Central memory CD8-positive, alpha-beta T cell (primary cell): ENCODE measurements around the gene CTTNBP2.

Experiments
- ATAC-seq: fragments of 150-1000 bp; cut with Tn5 transposase; replicated peaks from 2 replicates; pipeline ENCODE4 v1.10.0; 2022; ENCODE audit warnings: mild to moderate bottlenecking, moderate FRiP score, moderate number of reproducible peaks; ENCODE audit not compliant: poor library complexity, severe bottlenecking; ENCODE audit errors: extremely low read depth
- DNase-seq, 2 donors: peaks; one replicate each; pipeline ENCODE4 v3.0.0; 2021; ENCODE audit warnings: low spot score in 2 of 2
- H3K27ac Mint-ChIP-seq: one replicate; pipeline ENCODE4 v1.8.0; 2022; ENCODE audit warnings: low read depth, mild to moderate bottlenecking, moderate library complexity, mixed read lengths
- H3K27me3 Mint-ChIP-seq: one replicate; pipeline ENCODE4 v1.8.0; 2022; ENCODE audit warnings: mixed read lengths
- H3K36me3 Mint-ChIP-seq: one replicate; pipeline ENCODE4 v1.8.0; 2022; ENCODE audit warnings: mild to moderate bottlenecking, moderate library complexity, mixed read lengths; ENCODE audit not compliant: insufficient read depth
- H3K4me1 Mint-ChIP-seq: one replicate; pipeline ENCODE4 v1.8.0; 2022; ENCODE audit warnings: mixed read lengths
- H3K4me3 Mint-ChIP-seq: one replicate; pipeline ENCODE4 v1.8.0; 2022; ENCODE audit warnings: mild to moderate bottlenecking, moderate library complexity, mixed read lengths
- H3K9me3 Mint-ChIP-seq: one replicate; pipeline ENCODE4 v1.8.0; 2022; ENCODE audit warnings: mixed read lengths

The CTTNBP2 gene

DNA sequence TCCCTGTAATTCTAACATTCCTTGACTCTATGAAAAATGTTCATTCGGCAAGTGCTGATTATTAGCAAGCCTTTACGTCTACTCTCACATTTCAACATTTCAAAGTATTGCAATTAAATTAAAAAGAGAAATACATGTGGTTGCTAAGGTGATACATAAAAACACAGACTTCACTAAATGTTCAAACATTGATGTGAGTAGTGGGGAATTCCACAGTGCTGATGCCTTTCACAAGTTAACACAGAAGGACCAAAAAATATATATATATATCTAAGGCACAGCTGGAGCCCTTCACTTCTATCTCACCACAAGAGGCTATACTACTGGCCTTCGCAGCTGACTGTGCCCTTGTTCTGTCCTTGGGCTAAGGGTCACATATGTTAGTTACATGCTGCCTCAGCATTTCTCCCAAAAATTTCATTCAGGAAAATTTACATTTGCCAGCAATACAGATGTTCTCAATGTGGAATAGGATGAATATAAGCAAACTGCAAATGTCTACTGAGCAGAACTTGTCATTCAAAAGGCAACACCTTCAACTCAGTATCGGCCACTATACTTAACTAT is 13.9 kb downstream of the CTTNBP2 start:
- H3K4me3 Mint-ChIP-seq: no peak overlapping the region
- H3K9me3 Mint-ChIP-seq: peaks cover 8% of the 10 kb centered on the region
- no peak overlapping the region for H3K27ac Mint-ChIP-seq
- no peak for ATAC-seq
- H3K36me3 Mint-ChIP-seq: no peaks in the 10 kb centered on the region
- no peaks in the 10 kb centered on the region for H3K27me3 Mint-ChIP-seq
- no peaks in the 10 kb centered on the region for H3K4me1 Mint-ChIP-seq
- no peak for DNase-seq

DNA sequence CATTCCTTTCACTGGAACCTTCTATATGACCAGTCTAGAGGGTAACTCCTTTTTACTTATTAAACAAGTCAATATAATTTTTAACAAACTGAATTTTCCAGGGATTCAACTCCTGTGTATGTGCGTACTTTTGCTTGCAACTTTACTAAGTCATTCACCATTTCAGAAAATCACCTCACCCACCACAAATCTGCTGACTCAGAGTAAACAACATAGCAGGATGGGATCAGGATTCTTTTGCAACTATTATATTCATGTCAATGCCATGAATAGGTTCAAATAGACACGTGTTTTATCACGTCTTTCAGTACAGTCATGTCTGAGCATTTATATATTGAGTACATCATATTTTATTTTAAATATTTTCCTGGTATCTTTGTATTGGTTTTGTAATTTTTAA is 14.5 kb downstream of the CTTNBP2 start:
- Mint-ChIP-seq H3K27ac (no peak overlapping the region), H3K27me3 (no peaks in the 10 kb centered on the region), H3K9me3 (peaks cover 8% of the 10 kb centered on the region), H3K4me3 (no peak overlapping the region), H3K36me3 (no peaks in the 10 kb centered on the region), H3K4me1 (no peaks in the 10 kb centered on the region)
- no peak for DNase-seq
- ATAC-seq: no peak

DNA sequence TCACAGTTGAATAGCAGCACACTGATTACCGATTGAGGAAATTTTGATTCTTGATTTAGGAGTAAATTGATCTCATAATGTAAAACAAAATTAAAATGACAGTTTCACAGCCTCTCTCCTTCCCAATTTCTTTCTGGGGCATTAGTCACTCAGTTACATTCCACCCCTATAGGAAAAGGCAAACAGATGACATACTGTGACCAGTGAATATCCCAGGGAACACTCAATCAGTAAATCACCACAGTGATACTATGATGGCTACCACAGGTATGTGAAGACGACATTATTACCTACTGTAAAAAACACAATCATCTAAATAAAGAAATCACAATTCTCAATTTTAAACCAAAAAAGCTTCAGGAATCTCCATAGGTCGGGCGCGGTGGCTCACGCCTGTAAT is 15.5 kb downstream of the CTTNBP2 start:
- no peak for ATAC-seq
- Mint-ChIP-seq H3K9me3 (peaks cover 6% of the 10 kb centered on the region), H3K4me1 (no peaks in the 10 kb centered on the region), H3K27ac (no peak overlapping the region), H3K4me3 (no peak overlapping the region), H3K36me3 (no peaks in the 10 kb centered on the region), H3K27me3 (no peaks in the 10 kb centered on the region)
- DNase-seq: no peak

DNA sequence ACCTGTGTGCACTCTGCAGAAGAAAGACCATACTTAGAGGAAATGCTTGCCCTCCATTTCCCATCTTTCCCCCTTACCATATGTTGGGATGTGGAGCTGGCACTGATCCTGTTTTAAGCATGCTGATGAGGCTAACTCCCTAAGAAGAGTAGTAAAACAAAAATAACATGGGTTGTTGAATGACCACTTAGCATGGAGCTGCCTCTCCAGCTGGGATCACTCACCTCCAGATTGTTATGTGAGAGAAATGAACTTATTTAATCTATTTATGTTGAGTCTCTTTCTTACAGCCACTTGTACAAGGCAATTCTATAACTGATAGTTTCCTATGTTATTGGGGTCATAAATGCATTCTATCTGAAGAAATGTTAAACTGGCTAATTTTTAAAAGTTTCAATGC is 17.0 kb downstream of the CTTNBP2 start:
- Mint-ChIP-seq H3K9me3 (no peaks in the 10 kb centered on the region), H3K27me3 (no peaks in the 10 kb centered on the region), H3K4me1 (no peaks in the 10 kb centered on the region), H3K27ac (no peak overlapping the region), H3K36me3 (no peaks in the 10 kb centered on the region), H3K4me3 (no peak overlapping the region)
- DNase-seq (no peak), ATAC-seq (no peak)

DNA sequence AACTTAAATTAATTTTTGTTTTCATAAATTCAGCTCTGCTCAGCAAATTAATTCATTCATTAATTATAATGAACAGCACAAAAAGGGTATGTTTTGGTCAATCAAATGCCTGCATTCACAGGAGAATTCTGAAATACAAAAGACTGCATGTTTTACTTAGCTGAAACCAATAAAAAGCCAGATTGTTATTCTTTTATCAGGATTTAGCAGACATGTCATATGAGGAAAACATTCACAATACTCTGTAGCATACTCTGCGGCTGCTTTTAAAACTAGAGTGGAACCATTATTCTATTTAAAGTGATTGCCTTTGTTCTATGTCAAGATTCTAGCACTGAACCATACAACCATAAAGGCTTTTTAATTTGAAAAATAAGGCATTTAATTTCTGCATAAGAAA is 19.1 kb downstream of the CTTNBP2 start:
- Mint-ChIP-seq H3K9me3 (no peaks in the 10 kb centered on the region), H3K27ac (no peak overlapping the region), H3K4me1 (no peaks in the 10 kb centered on the region), H3K36me3 (no peaks in the 10 kb centered on the region), H3K4me3 (no peak overlapping the region), H3K27me3 (no peaks in the 10 kb centered on the region)
- DNase-seq (no peak), ATAC-seq (no peak)

DNA sequence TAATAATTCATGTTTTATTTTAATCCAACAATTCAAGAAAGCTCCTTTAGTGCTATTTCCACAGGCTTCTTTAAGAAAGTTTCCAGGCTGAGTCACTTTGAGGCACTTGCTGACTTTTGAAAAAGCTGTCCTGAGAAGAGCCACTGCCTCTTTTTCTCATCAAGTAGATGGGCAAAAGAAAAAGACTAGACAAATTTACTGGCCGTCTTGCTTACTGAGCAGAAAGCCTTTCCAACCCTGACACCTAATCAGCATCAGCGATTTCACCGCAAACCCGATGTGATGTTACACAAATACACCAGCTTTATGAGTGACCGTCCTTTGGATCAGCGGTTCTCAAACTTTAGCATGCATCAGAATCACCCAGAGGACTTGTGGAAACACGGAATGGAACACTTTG is 24.3 kb downstream of the CTTNBP2 start:
- DNase-seq (no peak), ATAC-seq (no peak)
- H3K9me3 Mint-ChIP-seq: peaks cover 7% of the 10 kb centered on the region
- no peak overlapping the region for H3K27ac Mint-ChIP-seq
- no peaks in the 10 kb centered on the region for H3K4me1 Mint-ChIP-seq
- H3K27me3 Mint-ChIP-seq: no peaks in the 10 kb centered on the region
- H3K4me3 Mint-ChIP-seq: no peak overlapping the region
- H3K36me3 Mint-ChIP-seq: no peaks in the 10 kb centered on the region

DNA sequence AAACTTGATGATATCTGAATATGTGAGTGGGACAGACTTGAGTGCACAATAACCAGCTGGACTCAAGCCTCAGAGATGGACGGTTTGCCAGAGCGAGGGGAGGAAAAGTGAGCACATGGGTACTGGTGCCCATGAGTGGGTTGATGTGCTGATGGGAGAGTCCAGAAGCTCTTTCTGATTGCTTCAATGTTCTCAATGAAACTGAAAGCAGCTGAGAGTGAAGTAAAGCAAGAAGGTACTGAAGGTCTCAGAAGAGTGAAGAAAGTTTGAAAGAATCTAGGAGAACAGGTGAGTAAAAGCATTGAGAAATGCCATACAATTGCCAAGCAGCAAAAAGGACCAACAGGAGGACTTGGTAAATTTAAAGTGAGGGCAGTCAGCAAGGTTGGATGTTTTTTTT is 28.6 kb downstream of the CTTNBP2 start:
- Mint-ChIP-seq H3K27me3 (no peaks in the 10 kb centered on the region), H3K9me3 (peaks cover 16% of the 10 kb centered on the region), H3K4me1 (no peaks in the 10 kb centered on the region), H3K27ac (no peak overlapping the region), H3K36me3 (no peaks in the 10 kb centered on the region), H3K4me3 (no peak overlapping the region)
- DNase-seq (no peak), ATAC-seq (no peak)

DNA sequence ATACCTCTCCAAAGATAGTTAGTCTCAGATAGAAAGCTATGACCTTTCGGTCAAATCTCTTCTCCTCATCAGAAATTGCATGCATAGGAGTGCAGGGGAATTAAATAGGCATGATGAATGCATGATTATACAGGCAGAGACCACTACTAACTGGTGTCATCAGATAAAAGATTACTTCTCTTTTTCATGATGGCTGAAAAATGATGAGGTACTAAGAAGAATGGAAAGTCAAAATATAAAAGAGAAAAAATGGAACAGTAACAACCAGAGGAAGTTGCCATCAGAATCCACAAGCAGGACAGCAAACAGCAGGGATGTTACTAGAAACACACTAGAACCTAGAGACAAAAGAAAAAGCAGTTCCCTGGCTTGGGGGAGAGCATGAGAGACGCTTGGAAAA is 31.6 kb downstream of the CTTNBP2 start:
- Mint-ChIP-seq H3K27ac (no peak overlapping the region), H3K36me3 (no peaks in the 10 kb centered on the region), H3K4me1 (no peaks in the 10 kb centered on the region), H3K27me3 (no peaks in the 10 kb centered on the region), H3K4me3 (no peak overlapping the region), H3K9me3 (peaks cover 12% of the 10 kb centered on the region)
- no peak for ATAC-seq
- no peak for DNase-seq

DNA sequence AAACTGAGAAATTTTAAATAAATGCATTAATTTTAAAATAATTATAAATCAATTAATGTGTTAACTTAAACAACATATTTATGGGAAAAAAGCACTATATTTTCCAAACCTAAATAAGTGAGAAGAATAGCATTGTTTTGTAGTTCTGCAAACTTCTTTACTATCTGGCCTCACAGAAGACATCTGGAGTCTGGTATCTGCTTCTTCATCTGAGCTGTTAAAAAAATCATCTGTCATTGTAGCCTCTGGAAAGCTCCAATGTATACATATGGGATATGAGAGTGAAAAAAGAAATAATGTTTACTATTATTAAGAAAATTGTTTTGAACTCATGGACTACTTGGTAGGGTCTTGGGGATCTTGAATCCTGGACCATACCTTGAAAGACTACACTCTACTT is 32.2 kb downstream of the CTTNBP2 start:
- peaks cover 11% of the 10 kb centered on the region for H3K9me3 Mint-ChIP-seq
- DNase-seq (no peak), ATAC-seq (no peak)
- H3K4me3 Mint-ChIP-seq: no peak overlapping the region
- no peaks in the 10 kb centered on the region for H3K27me3 Mint-ChIP-seq
- no peaks in the 10 kb centered on the region for H3K36me3 Mint-ChIP-seq
- no peak overlapping the region for H3K27ac Mint-ChIP-seq
- no peaks in the 10 kb centered on the region for H3K4me1 Mint-ChIP-seq

DNA sequence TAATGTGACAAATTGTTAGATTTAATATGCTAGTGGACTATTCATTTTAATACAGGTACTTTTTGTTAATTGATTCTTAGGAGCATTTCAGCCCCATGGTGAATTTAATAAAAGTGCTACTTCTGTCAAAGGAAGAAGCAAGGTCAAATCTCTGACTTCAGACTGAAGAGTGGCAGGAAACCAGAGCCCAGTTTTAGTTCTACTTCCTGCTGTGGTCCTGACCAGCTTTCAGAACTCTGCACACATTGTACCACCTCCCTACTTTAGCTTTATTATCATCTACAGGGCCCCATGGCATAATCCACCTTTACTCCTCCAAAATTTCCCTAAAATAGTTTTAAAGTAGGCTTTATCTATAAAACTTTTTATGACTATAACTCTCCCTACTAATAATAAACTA is 33.7 kb downstream of the CTTNBP2 start:
- Mint-ChIP-seq H3K4me3 (no peak overlapping the region), H3K27me3 (no peaks in the 10 kb centered on the region)

DNA sequence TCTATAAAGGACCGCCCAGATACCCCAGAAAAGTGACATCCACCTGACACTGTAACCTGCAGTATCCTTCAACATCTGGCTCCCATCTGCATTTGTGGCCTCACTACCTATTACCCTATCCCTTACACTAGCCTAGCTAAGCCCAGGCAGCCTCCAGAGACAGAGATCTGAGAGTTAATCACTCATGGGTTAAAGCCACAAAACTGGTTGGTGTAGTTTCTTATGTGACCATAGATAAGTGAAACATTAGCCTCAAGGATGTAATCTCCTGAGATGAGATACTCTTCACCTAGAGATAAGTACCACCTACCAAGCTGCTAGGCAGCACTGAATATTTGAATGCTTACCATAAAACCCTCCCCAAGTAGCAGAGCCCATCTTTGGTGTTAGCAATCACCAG is 35.4 kb downstream of the CTTNBP2 start:
- ATAC-seq (no peak), DNase-seq (no peak)
- Mint-ChIP-seq H3K9me3 (peaks cover 7% of the 10 kb centered on the region), H3K4me3 (no peak overlapping the region), H3K27me3 (peaks cover 9% of the 10 kb centered on the region), H3K36me3 (no peaks in the 10 kb centered on the region), H3K27ac (no peak overlapping the region), H3K4me1 (no peaks in the 10 kb centered on the region)

More for the DNA sequence above, 33.7 kb downstream of the CTTNBP2 start:
- no peaks in the 10 kb centered on the region for H3K36me3 Mint-ChIP-seq
- H3K9me3 Mint-ChIP-seq: peaks cover 11% of the 10 kb centered on the region
- no peak for DNase-seq
- ATAC-seq: no peak
- no peak overlapping the region for H3K27ac Mint-ChIP-seq
- no peaks in the 10 kb centered on the region for H3K4me1 Mint-ChIP-seq

DNA sequence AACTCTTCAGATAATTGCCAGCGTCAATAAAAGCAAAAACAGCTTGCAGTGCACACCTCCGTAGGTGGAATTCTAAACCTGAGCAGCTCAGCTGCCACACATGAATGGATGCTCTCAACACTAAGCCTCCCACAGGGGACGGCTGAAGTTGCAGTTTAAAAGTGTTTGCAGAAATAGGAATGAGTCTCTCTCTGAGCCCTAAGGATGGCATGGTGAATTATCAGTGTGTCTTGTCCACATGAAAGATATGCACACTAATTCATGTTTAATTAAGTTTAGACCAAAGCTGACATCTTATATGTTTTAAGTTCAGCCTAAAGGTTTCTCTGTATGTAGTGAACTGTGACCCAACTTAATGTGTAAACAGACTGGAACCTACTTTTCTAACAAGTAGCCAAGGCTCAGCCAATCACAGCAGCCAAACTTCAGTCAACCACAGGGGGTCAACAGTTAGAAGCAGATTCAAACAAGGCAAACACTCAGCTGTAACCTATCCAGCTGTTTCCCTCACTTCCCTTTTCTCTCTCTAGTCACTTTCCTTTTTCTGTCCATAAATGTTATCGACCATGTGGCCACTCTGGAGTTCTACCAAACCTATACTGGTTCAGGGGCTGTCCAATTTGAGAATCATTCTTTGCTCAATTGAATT is 38.1 kb downstream of the CTTNBP2 start:
- Mint-ChIP-seq H3K9me3 (peaks cover 17% of the 10 kb centered on the region), H3K4me1 (no peaks in the 10 kb centered on the region), H3K36me3 (no peaks in the 10 kb centered on the region), H3K27me3 (peaks cover 9% of the 10 kb centered on the region), H3K27ac (no peak overlapping the region), H3K4me3 (no peak overlapping the region)
- no peak for DNase-seq
- ATAC-seq: no peak

DNA sequence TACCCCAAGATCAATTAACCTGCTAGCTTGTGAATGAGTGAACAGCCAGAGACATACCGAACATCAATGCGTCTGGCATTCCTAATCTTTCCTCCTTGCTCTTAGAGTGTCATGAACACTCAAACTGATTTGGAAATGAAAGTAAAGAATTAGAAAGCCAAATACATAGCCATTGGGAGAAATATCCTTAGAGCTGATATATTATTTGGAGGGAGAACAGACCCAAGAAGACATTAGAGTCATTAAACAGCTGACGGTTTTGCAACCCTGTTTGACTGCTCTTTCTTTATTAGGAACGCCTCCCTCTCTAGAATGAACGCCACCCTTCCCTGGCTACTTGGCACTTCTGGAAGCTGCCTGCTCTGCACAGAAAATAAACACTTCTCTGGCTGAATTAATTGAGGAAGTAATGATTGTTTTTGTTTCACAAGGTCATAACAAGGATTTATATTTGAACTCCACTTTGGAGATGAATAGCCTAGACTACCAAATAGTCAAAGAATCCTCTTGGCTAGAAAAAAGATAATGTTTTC is 42.8 kb downstream of the CTTNBP2 start:
- DNase-seq: no peak
- no peaks in the 10 kb centered on the region for H3K36me3 Mint-ChIP-seq
- no peak overlapping the region for H3K4me3 Mint-ChIP-seq
- H3K9me3 Mint-ChIP-seq: peaks cover 17% of the 10 kb centered on the region
- H3K27ac Mint-ChIP-seq: no peak overlapping the region
- no peaks in the 10 kb centered on the region for H3K4me1 Mint-ChIP-seq
- H3K27me3 Mint-ChIP-seq: peaks cover 9% of the 10 kb centered on the region
- no peak for ATAC-seq
